Chondrocyte (in vitro differentiated cells): ENCODE results near the gene SRCIN1. TPM values are rescaled to one million over a fixed set of nuclear protein-coding genes. Genes with fewer than 3 reads are reported as not detected.
"Not testable (repeated sequence)": the region's sequence is repeated elsewhere in the genome, so short reads cannot be mapped to it uniquely, and the experiment has no call there.

ENCODE experiments used
- DNase-seq: peaks from one replicate; pipeline ENCODE4 v3.0.0; 2021; ENCODE audit warnings: mixed read lengths, low spot score
- H3K27ac Mint-ChIP-seq: one replicate; pipeline ENCODE4 v1.8.0; 2021; ENCODE audit warnings: mild to moderate bottlenecking, moderate library complexity, mixed read lengths; ENCODE audit not compliant: unreplicated experiment
- H3K27me3 Mint-ChIP-seq: 2 replicates; pipeline ENCODE4 v1.8.0; 2021; ENCODE audit warnings: low read depth, mixed read lengths
- H3K36me3 Mint-ChIP-seq: 2 replicates; pipeline ENCODE4 v1.8.0; 2021; ENCODE audit warnings: low read depth, mixed read lengths
- H3K4me1 Mint-ChIP-seq: 2 replicates; pipeline ENCODE4 v1.8.0; 2021; ENCODE audit warnings: low read depth, mild to moderate bottlenecking, mixed read lengths
- H3K4me3 Mint-ChIP-seq: one replicate; pipeline ENCODE4 v1.8.0; 2021; ENCODE audit warnings: mild to moderate bottlenecking, moderate library complexity, mixed read lengths; ENCODE audit not compliant: unreplicated experiment
- H3K9me3 Mint-ChIP-seq: 2 replicates; pipeline ENCODE4 v1.8.0; 2021; ENCODE audit warnings: low read depth, mixed read lengths
- total RNA-seq: library from RNA; stranded (reverse); gene quantifications from 3 replicates; pipeline ENCODE4 v1.2.1, GENCODE V29; 2021
- TF ChIP-seq, protein P1 (sequence below): fragments of 200-600 bp; sonication (generic); IDR thresholded peaks from 2 replicates; pipeline ENCODE4 v1.5.0; 2021; ENCODE audit warnings: antibody characterized with exemption, mild to moderate bottlenecking, moderate library complexity

Gene SRCIN1
- total RNA-seq, 1 donor from 2014 or later, result 0.30 TPM

DNA sequence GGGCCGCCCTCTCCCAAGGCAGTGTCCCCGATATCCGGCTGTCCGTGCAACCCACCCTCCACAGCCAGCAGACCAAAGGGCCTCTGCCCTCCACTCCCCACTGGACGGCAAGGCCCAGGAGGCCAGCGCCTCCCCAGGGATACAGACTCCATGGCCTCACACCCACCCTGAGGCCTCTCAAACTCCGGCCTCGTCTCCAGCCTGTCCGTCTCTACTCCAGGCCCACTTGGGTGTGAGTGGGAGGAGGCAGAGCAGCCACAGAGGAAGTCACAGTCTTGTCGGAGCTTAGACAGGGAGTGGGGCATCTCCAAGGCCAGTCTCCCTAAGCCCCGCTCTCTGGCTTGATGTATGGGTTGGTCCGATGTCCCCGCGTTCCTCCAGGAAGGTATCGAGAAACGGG lies 73.3 kb downstream of the SRCIN1 start:
- H3K9me3 Mint-ChIP-seq, result no peaks in the 10 kb centered on the region
- no peak overlapping the region for H3K27ac Mint-ChIP-seq
- no peaks in the 10 kb centered on the region for H3K36me3 Mint-ChIP-seq
- TF ChIP-seq, protein P1, sequence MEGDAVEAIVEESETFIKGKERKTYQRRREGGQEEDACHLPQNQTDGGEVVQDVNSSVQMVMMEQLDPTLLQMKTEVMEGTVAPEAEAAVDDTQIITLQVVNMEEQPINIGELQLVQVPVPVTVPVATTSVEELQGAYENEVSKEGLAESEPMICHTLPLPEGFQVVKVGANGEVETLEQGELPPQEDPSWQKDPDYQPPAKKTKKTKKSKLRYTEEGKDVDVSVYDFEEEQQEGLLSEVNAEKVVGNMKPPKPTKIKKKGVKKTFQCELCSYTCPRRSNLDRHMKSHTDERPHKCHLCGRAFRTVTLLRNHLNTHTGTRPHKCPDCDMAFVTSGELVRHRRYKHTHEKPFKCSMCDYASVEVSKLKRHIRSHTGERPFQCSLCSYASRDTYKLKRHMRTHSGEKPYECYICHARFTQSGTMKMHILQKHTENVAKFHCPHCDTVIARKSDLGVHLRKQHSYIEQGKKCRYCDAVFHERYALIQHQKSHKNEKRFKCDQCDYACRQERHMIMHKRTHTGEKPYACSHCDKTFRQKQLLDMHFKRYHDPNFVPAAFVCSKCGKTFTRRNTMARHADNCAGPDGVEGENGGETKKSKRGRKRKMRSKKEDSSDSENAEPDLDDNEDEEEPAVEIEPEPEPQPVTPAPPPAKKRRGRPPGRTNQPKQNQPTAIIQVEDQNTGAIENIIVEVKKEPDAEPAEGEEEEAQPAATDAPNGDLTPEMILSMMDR, result no peak
- H3K4me1 Mint-ChIP-seq, result no peaks in the 10 kb centered on the region
- no peak overlapping the region for H3K4me3 Mint-ChIP-seq
- no peak for DNase-seq
- H3K27me3 Mint-ChIP-seq, result peaks cover 44% of the 10 kb centered on the region

GRCh38 chr17:38531761-38532160 lies 74.0 kb downstream of the SRCIN1 start:
- peaks cover 42% of the 10 kb centered on the region for H3K27me3 Mint-ChIP-seq
- H3K36me3 Mint-ChIP-seq, H3K9me3 Mint-ChIP-seq, H3K4me3 Mint-ChIP-seq, H3K27ac Mint-ChIP-seq, H3K4me1 Mint-ChIP-seq, DNase-seq: not testable (repeated sequence)

DNA sequence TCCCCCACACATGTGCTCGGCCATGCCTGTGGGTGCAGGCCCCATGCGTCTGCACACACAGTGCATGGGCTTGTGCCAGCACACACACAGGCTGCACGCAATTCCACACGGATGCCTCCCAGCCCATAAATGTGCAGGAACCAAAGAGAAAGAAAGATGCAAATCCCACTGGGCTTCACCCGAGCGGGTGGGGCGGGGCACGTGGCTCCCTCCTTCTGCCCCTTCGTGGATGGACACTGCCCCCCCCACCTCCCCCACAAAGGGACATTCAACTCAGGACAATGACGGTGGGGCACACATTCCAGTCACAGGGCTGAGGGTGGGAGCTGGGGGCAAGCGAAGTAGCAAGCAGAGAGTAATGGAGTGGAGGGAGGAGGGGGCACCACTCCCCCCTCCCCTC lies 74.9 kb downstream of the SRCIN1 start:
- not testable (repeated sequence) for H3K4me3 Mint-ChIP-seq, H3K27ac Mint-ChIP-seq

DNA sequence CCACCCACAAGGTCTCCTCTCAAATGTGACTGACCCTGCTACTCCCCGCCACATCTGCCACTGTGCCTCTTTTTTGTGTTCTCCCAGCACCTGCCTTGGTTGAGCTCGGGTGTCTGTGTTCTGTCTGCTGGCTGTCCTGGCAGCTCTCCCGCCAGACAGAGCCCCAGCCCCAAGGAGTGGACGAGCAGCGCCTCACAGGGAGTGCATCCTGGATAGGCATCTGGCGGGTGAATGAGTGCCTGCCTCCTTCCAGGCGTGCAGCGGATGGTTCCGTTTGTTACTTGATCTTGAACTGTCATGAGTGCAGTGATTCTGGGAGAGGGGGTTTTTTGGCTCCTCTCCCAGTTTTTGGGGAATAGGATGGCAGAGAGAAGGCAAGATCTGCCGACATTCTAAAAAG lies 77.6 kb downstream of the SRCIN1 start:
- H3K27me3 Mint-ChIP-seq, result peaks cover 30% of the 10 kb centered on the region
- H3K27ac Mint-ChIP-seq, H3K4me1 Mint-ChIP-seq, DNase-seq, H3K9me3 Mint-ChIP-seq, H3K36me3 Mint-ChIP-seq, H3K4me3 Mint-ChIP-seq: not testable (repeated sequence)

More for the DNA sequence above, 74.9 kb downstream of the SRCIN1 start:
- not testable (repeated sequence) for DNase-seq, H3K36me3 Mint-ChIP-seq, H3K4me1 Mint-ChIP-seq, H3K9me3 Mint-ChIP-seq
- H3K27me3 Mint-ChIP-seq, result peaks cover 39% of the 10 kb centered on the region

GRCh38 chr17:38526526-38526925 lies 79.2 kb downstream of the SRCIN1 start:
- DNase-seq, H3K36me3 Mint-ChIP-seq, H3K4me1 Mint-ChIP-seq, H3K27ac Mint-ChIP-seq, H3K9me3 Mint-ChIP-seq, H3K4me3 Mint-ChIP-seq: not testable (repeated sequence)
- H3K27me3 Mint-ChIP-seq, result peaks cover 30% of the 10 kb centered on the region

DNA sequence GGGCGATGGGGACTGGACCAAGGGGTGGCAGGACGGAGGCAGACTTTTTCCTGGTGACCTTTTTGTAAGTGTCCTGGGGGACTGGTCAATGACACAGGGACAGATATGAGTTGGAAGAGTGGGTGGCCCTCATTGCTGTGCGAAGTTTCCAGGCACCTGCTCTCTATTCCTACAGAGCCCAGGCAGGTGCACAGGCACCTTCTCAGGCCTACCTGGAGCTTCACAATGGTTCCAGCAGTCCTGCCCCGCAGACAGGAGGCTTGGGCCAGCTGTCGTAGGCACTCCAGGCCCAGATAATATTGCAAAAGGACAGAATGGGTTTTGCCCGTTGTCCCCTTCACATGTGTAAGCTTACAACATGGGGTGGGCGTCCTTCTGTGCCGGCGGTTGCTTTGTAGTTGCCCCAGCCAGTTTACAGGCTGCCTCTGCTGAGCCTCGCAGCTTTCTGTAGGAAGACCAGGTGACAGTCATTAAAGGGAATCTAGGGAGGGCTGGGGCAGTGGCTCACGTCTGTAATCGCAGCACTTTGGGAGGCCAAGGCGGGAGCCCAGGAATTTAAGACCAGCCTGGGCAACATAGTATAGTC lies 93.2 kb downstream of the SRCIN1 start:
- TF ChIP-seq, protein P1, result no peak
- no peak for DNase-seq
- H3K27me3 Mint-ChIP-seq, result no peaks in the 10 kb centered on the region
- H3K4me1 Mint-ChIP-seq, result peaks cover 32% of the 10 kb centered on the region
- H3K9me3 Mint-ChIP-seq, result no peaks in the 10 kb centered on the region
- H3K27ac Mint-ChIP-seq, result no peak overlapping the region
- no peak overlapping the region for H3K4me3 Mint-ChIP-seq
- no peaks in the 10 kb centered on the region for H3K36me3 Mint-ChIP-seq

DNA sequence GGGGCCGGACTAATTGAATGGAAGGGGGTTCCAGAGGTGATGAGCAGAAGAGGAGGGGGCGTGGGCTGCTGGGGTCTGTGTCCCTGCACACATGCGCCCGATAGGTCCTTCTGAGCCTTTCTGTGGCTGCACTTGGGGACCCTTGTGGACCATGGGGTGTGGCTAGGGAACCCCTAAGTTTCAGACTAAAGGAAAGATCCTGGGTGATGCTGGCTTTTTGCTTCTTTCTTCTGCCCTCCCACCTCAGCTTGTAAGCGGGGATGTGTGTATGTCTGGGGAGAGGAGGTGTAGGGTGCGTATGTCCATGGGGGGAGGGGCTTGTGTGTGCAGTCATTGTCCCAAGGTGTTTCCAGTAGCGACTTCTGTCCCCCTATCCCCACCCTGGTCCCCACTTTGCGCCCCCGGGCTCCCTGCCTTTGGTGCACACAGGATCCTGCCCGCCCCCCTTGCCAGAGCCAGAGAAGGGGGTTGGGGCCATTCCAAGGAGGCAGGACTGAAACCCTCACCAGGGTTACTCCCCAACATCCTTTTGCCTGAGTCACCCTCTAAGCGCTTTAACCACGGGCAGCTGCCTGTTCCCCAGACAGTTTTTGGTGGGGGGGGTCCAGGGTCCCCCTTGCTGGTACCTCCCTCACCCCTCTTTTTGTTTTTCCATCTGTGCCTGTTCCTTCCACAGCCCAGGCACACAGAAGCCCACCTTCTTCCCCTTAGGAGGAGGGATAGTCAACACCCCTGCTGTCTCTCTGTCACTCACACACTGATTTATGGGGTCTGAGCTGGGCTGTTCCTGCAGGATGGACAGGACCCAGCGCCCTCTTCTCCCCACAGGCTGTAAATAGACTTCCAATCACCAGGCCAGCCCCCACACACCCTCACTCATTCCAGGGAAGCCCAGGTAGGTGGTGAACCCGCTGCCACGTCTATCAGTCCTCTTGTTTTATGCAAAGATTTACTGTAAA lies 94.3 kb downstream of the SRCIN1 start:
- H3K4me3 Mint-ChIP-seq, result no peak overlapping the region
- peak overlapping the region; percentile 69 for H3K27ac Mint-ChIP-seq
- H3K27me3 Mint-ChIP-seq, result no peaks in the 10 kb centered on the region
- peaks cover under 1% of the 10 kb centered on the region for H3K36me3 Mint-ChIP-seq
- peaks cover 37% of the 10 kb centered on the region for H3K4me1 Mint-ChIP-seq
- TF ChIP-seq, protein P1, result no peak
- DNase-seq, result no peak
- no peaks in the 10 kb centered on the region for H3K9me3 Mint-ChIP-seq
